GM19468 (cell line): ENCODE results near the gene IL36A.

ENCODE experiments used
- ATAC-seq: cut with Tn5 transposase; IDR thresholded peaks from one replicate; pipeline ENCODE4 v1.9.1; 2021; ENCODE audit warnings: mild to moderate bottlenecking, moderate library complexity, moderate number of reproducible peaks; ENCODE audit not compliant: unreplicated experiment; ENCODE audit errors: extremely low read depth

IL36A gene

GRCh38 chr2:113041871-113042270 lies 36.6 kb downstream of the IL36A start:
- no peak for ATAC-seq

- no peak for ATAC-seq
Observed at GRCh38 chr2:113046465-113046864, 41.2 kb downstream of the IL36A start.

- ATAC-seq = no peak
Observed at GRCh38 chr2:113050921-113051895, 45.9 kb downstream of the IL36A start.

- no peak for ATAC-seq
Observed at GRCh38 chr2:113052396-113052917, 47.2 kb downstream of the IL36A start, which contains the start of gene IL36B. IL36B (minus strand) TSS chr2:113052867.

- no peak for ATAC-seq
Observed at GRCh38 chr2:113053666-113054065, 48.4 kb downstream of the IL36A start.

- no peak for ATAC-seq
Observed at GRCh38 chr2:113054066-113054465, 48.8 kb downstream of the IL36A start.

GRCh38 chr2:113056521-113056920 lies 51.3 kb downstream of the IL36A start:
- no peak for ATAC-seq

GRCh38 chr2:113057117-113057516 lies 51.9 kb downstream of the IL36A start:
- no peak for ATAC-seq
